Mesendoderm (in vitro differentiated cells): ENCODE results near the gene EEIG1.

Source experiments
- DNase-seq: peaks from one replicate; pipeline ENCODE4 v3.0.0; 2013
- H2AK5ac ChIP-seq: 2 replicates; pipeline ENCODE4 v1.6.1; 2013; ENCODE audit warnings: low read length, inconsistent platforms
- H2BK120ac ChIP-seq: 2 replicates; pipeline ENCODE4 v1.6.1; 2013; ENCODE audit warnings: low read depth, mild to moderate bottlenecking, low read length, moderate library complexity, mixed read lengths
- H2BK15ac ChIP-seq: replicated peaks from 2 replicates; pipeline ENCODE4 v1.6.1; 2013; ENCODE audit warnings: low read depth, mild to moderate bottlenecking, moderate library complexity
- H2BK5ac ChIP-seq: 2 replicates; pipeline ENCODE4 v1.6.1; 2013; ENCODE audit warnings: low read length, inconsistent platforms
- H3K18ac ChIP-seq: 2 replicates; pipeline ENCODE4 v1.6.1; 2013; ENCODE audit warnings: mild to moderate bottlenecking, low read length, mixed read lengths
- H3K23ac ChIP-seq: one replicate; pipeline ENCODE4 v1.6.1; 2013; ENCODE audit warnings: low read length
- H3K27ac ChIP-seq: 2 replicates; pipeline ENCODE4 v1.5.1; 2013; ENCODE audit warnings: low read depth, mild to moderate bottlenecking, inconsistent platforms, low read length, moderate library complexity
- H3K27me3 ChIP-seq: 2 replicates; pipeline ENCODE4 v1.6.1; 2013; ENCODE audit warnings: low read length, control low read depth, mild to moderate bottlenecking, inconsistent platforms; ENCODE audit not compliant: insufficient read depth, poor library complexity
- H3K36me3 ChIP-seq: 2 replicates; pipeline ENCODE4 v1.6.1; 2013; ENCODE audit warnings: low read length, inconsistent platforms; ENCODE audit not compliant: control insufficient read depth, insufficient read depth
- H3K4ac ChIP-seq: one replicate; pipeline ENCODE4 v1.6.1; 2013; ENCODE audit warnings: low read depth, mild to moderate bottlenecking, low read length, moderate library complexity
- H3K4me1 ChIP-seq: 2 replicates; pipeline ENCODE4 v1.6.1; 2013; ENCODE audit warnings: low read depth, low read length, inconsistent platforms; ENCODE audit not compliant: control insufficient read depth
- H3K4me2 ChIP-seq: 2 replicates; pipeline ENCODE4 v1.6.1; 2013; ENCODE audit warnings: low read length
- H3K4me3 ChIP-seq: 2 replicates; pipeline ENCODE4 v1.5.1; 2013; ENCODE audit warnings: mild to moderate bottlenecking, low read length
- H3K56ac ChIP-seq: one replicate; pipeline ENCODE4 v1.6.1; 2013; ENCODE audit warnings: low read length
- H3K79me1 ChIP-seq: 2 replicates; pipeline ENCODE4 v1.6.1; 2013; ENCODE audit warnings: low read length, inconsistent platforms
- H3K79me2 ChIP-seq: 2 replicates; pipeline ENCODE4 v1.6.1; 2013; ENCODE audit warnings: mild to moderate bottlenecking, low read length; ENCODE audit not compliant: control insufficient read depth, insufficient read depth
- H3K9ac ChIP-seq: 2 replicates; pipeline ENCODE4 v1.6.1; 2013; ENCODE audit warnings: low read length, inconsistent platforms
- H4K5ac ChIP-seq: one replicate; pipeline ENCODE4 v1.6.1; 2013; ENCODE audit warnings: low read length
- H4K8ac ChIP-seq: one replicate; pipeline ENCODE4 v1.6.1; 2013; ENCODE audit warnings: low read depth, mild to moderate bottlenecking, control low read depth, low read length, moderate library complexity
- WGBS: extraction: QIAGEN DNeasy Blood & Tissue Kit; methylation state at CpG from one replicate; pipeline ENCODE4 v1.1.7; 2013; ENCODE audit warnings: low lambda C conversion rate, missing lambda C conversion rate; ENCODE audit not compliant: insufficient coverage; ENCODE audit errors: extremely low coverage; 5-methylcytosine and 5-hydroxymethylcytosine counted together

EEIG1 gene

DNA sequence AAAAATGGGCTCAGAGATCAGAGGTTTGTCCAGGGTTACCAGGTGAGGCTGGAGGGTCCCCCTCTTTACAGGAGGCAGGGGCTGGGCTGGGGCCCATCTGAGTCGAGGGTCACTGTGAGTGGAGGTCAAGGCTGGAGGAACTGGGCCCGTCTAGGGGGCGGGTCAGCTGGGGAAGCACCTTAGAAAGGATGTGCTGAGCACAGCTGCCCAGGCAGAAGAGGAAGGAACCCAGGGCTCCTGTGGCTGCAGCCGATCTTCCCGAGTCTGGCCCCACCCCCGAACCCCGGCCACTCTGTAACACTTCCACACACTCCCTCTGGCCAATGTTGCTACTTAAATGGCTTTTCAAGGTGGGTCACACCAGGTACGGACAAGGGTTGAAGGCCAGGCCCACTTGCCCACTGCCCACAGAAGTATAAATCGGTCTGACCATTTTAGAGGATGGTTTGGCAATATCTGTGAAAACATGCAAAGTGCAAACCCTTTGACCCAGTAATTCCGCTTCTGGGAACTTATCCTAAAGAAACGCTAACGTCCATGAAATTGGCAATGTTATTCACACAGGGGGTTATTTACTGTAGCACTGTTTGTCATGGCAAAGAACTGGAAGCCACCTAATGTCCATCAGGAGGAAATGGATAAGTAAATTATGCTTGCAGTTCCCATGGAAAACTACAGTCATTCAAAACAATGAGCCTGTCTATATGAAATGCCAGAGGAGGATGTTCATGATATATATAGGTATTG is 30.5 kb upstream of the EEIG1 start:
- H3K36me3 ChIP-seq: no peaks in the 10 kb centered on the region
- H4K8ac ChIP-seq: no peak overlapping the region
- no peak overlapping the region for H3K18ac ChIP-seq
- H3K79me2 ChIP-seq: no peaks in the 10 kb centered on the region
- H3K56ac ChIP-seq: no peak overlapping the region
- no peaks in the 10 kb centered on the region for H3K79me1 ChIP-seq
- H3K4ac ChIP-seq: no peak overlapping the region
- H3K9ac ChIP-seq: no peak overlapping the region
- H2AK5ac ChIP-seq: no peak overlapping the region
- H2BK5ac ChIP-seq: no peak overlapping the region
- H2BK120ac ChIP-seq: no peak overlapping the region
- no peak overlapping the region for H3K4me2 ChIP-seq
- no CpG with 5 or more reads among the region's 12 CpGs for WGBS
- H3K27me3 ChIP-seq: no peaks in the 10 kb centered on the region
- H3K4me1 ChIP-seq: no peaks in the 10 kb centered on the region
- no peak overlapping the region for H3K27ac ChIP-seq
- DNase-seq: no peak
- H4K5ac ChIP-seq: no peak overlapping the region
- H2BK15ac ChIP-seq: no peak overlapping the region
- no peak overlapping the region for H3K4me3 ChIP-seq
- no peak overlapping the region for H3K23ac ChIP-seq

DNA sequence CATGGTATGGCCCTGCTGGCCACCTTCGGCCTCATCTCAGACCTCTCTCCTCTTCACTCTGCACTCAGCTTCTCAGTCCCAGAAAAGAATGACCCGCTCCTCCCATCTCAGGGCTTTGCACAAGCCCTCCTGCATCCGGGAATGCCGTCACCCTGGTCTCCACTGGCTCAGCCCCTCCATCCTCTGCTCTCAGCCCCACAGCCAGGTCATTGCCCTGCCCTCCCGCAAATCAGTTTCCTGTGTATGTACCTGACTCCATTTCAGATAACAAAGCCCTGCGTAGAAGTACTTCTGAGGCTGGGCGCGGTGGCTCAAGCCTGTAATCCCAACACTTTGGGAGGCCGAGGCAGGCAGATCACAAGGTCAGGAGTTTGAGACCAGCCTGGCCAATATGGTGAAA is 28.9 kb upstream of the EEIG1 start:
- no peak overlapping the region for H2BK5ac ChIP-seq
- no peak for DNase-seq
- H3K79me2 ChIP-seq: no peaks in the 10 kb centered on the region
- H3K27me3 ChIP-seq: no peaks in the 10 kb centered on the region
- H2BK120ac ChIP-seq: no peak overlapping the region
- H3K9ac ChIP-seq: no peak overlapping the region
- H3K4ac ChIP-seq: no peak overlapping the region
- no peak overlapping the region for H3K4me2 ChIP-seq
- no peak overlapping the region for H4K5ac ChIP-seq
- H3K4me1 ChIP-seq: no peaks in the 10 kb centered on the region
- H3K79me1 ChIP-seq: no peaks in the 10 kb centered on the region
- H3K36me3 ChIP-seq: no peaks in the 10 kb centered on the region
- no peak overlapping the region for H3K27ac ChIP-seq
- H2AK5ac ChIP-seq: no peak overlapping the region
- no CpG with 5 or more reads among the region's 9 CpGs for WGBS
- no peak overlapping the region for H3K23ac ChIP-seq
- no peak overlapping the region for H3K4me3 ChIP-seq
- no peak overlapping the region for H3K56ac ChIP-seq
- no peak overlapping the region for H3K18ac ChIP-seq
- no peak overlapping the region for H4K8ac ChIP-seq
- H2BK15ac ChIP-seq: no peak overlapping the region

DNA sequence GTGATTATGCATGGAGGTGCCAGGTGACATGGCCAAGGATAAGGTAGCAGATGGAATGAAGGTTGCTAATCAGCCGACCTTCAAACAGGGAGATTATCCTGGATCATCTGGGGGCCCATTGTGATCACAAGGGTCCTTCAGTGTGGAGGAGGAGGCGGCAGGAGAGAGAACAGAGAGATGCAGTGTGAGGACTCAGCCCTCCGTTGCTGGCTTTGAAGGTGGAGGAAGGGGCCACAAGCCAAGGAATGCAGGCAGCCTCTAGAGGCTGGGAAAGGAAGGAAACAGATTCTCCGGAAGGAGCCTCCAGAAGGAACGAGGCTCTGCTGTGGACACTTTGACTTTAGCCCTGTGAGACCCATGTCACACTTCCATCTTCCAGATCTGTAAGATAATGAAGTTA is 27.4 kb upstream of the EEIG1 start:
- Histone ChIP-seq H2AK5ac (no peak overlapping the region), H3K27ac (no peak overlapping the region), H3K4me3 (no peak overlapping the region), H2BK120ac (no peak overlapping the region), H3K4me1 (no peaks in the 10 kb centered on the region), H3K36me3 (no peaks in the 10 kb centered on the region), H4K8ac (no peak overlapping the region), H3K79me1 (no peaks in the 10 kb centered on the region), H3K79me2 (no peaks in the 10 kb centered on the region), H3K23ac (no peak overlapping the region), H2BK5ac (no peak overlapping the region), H3K27me3 (no peaks in the 10 kb centered on the region), H3K18ac (no peak overlapping the region), H3K4me2 (no peak overlapping the region), H4K5ac (no peak overlapping the region), H3K56ac (no peak overlapping the region), H3K4ac (no peak overlapping the region), H3K9ac (no peak overlapping the region), H2BK15ac (no peak overlapping the region)
- WGBS: no CpG with 5 or more reads among the region's 5 CpGs
- no peak for DNase-seq

DNA sequence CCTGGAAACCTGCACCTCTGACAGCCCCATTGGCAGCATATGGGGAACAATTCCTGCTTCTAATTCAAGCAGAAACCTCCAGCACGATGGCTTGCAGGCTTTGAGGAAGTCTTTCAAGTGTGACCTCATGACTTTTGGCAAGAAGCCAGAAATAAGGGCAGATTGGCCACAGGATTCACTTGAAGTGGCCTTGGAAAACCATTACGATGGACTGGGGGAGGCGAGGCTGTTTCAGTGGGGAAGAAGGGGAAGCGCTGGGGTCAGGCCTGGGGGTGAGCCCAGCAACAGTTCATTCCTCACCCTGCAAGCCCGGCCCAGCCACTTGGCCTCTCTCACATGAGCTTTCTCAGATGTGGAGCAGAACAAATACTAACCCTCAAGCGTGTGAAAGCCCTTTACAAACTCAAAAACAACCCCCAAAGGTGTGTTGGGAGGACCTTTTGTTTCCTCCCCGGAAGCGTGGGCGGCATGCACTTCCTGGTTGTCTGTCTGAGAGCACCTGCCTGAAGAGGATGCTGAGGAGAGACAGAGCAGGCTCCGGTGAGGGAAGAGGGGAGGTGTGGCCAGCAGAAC is 26.9 kb upstream of the EEIG1 start:
- peak; percentile 42 for DNase-seq

DNA sequence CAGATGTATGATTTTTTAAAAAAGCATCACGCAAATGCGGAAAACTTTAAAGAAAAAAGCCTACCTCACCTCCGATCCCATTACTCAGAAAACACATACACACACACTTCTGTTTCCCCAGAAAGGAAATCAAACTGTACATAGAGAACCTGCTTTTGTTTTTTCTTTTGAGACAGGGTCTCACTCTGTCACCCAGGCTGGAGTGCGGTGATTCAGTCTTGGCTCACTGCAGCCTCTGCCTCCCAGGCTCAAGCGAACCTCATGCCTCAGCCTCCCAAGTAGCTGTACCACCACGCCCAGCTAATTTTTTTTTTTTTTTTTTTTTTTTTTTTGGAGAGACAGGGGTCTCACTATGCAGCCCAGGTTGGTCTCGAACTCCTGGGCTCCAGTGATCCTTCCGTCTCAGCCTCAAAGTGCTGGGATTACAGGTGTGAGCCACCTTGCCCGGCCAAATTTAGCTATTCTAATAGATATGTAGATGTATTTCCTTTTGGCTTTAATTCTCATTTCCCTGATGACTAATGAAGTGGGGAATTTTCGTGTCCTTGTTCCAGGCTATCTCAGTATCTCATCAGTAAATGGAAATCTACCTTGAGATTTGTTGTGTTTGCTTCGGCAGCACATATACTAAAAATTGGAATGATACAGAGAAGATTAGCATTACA is 25.7 kb upstream of the EEIG1 start:
- DNase-seq: no peak
- Histone ChIP-seq H4K5ac (no peak overlapping the region), H4K8ac (no peak overlapping the region), H3K56ac (no peak overlapping the region), H3K18ac (no peak overlapping the region), H3K4me2 (no peak overlapping the region), H3K79me2 (no peaks in the 10 kb centered on the region), H3K4ac (no peak overlapping the region), H2BK5ac (no peak overlapping the region), H3K9ac (no peak overlapping the region), H3K4me3 (no peak overlapping the region), H3K79me1 (no peaks in the 10 kb centered on the region), H3K23ac (no peak overlapping the region), H2AK5ac (no peak overlapping the region), H3K27ac (no peak overlapping the region), H3K36me3 (no peaks in the 10 kb centered on the region), H2BK120ac (no peak overlapping the region), H2BK15ac (no peak overlapping the region), H3K27me3 (no peaks in the 10 kb centered on the region), H3K4me1 (no peaks in the 10 kb centered on the region)
- WGBS: no CpG with 5 or more reads among the region's 11 CpGs

More for the DNA sequence above, 26.9 kb upstream of the EEIG1 start:
- no peak overlapping the region for H3K4me3 ChIP-seq
- H3K27me3 ChIP-seq: no peaks in the 10 kb centered on the region
- H3K4ac ChIP-seq: no peak overlapping the region
- WGBS: no CpG with 5 or more reads among the region's 10 CpGs
- H3K23ac ChIP-seq: no peak overlapping the region
- H3K27ac ChIP-seq: no peak overlapping the region
- no peaks in the 10 kb centered on the region for H3K79me1 ChIP-seq
- H3K4me2 ChIP-seq: no peak overlapping the region
- no peak overlapping the region for H2AK5ac ChIP-seq
- H2BK15ac ChIP-seq: no peak overlapping the region
- no peak overlapping the region for H4K5ac ChIP-seq
- H2BK5ac ChIP-seq: no peak overlapping the region
- H3K36me3 ChIP-seq: no peaks in the 10 kb centered on the region
- H3K4me1 ChIP-seq: no peaks in the 10 kb centered on the region
- H4K8ac ChIP-seq: no peak overlapping the region
- H3K56ac ChIP-seq: no peak overlapping the region
- H3K79me2 ChIP-seq: no peaks in the 10 kb centered on the region
- no peak overlapping the region for H3K18ac ChIP-seq
- no peak overlapping the region for H3K9ac ChIP-seq
- H2BK120ac ChIP-seq: no peak overlapping the region
